GM12878 (cell line): ENCODE data around the gene TRIP4. TPM values are rescaled to one million over a fixed set of nuclear protein-coding genes. Genes with fewer than 3 reads are reported as not detected.

ENCODE experiments used
- ATF7 ChIP-seq: fragments of 450-650 bp; IDR thresholded peaks from 2 replicates; pipeline ENCODE4 v1.6.1; 2016; ENCODE audit warnings: low read depth, mild to moderate bottlenecking
- BHLHE40 ChIP-seq, 2 experiments: fragments of 450-650 bp in 1 of 2; IDR thresholded peaks; 2 replicates each; pipeline ENCODE4 v1.6.1; 2011 to 2017; ENCODE audit warnings: low read depth in 2 of 2, borderline replicate concordance in 1 of 2, improper control_type of control experiment in 1 of 2, low read length in 1 of 2, mild to moderate bottlenecking in 1 of 2
- BMI1 ChIP-seq: fragments of 450-650 bp; IDR thresholded peaks from 2 replicates; pipeline ENCODE4 v1.6.1; 2016; ENCODE audit warnings: mild to moderate bottlenecking, moderate library complexity, borderline replicate concordance
- DPF2 ChIP-seq: fragments of 450-650 bp; IDR thresholded peaks from 2 replicates; pipeline ENCODE4 v1.6.1; 2017; ENCODE audit warnings: mild to moderate bottlenecking
- EED ChIP-seq: sonication (generic); IDR thresholded peaks from 2 replicates; pipeline ENCODE4 v1.6.1; 2016; ENCODE audit warnings: antibody characterized with exemption, low read depth
- ETV6 ChIP-seq, 2 experiments: fragments of 450-650 bp in 1 of 2; IDR thresholded peaks in 1 of 2; conservative IDR thresholded peaks in 1 of 2; 2 replicates each; pipeline ENCODE4 v1.6.1; 2014; ENCODE audit warnings: antibody characterized with exemption in 1 of 2, borderline replicate concordance in 1 of 2, low read depth in 1 of 2, mild to moderate bottlenecking in 1 of 2, moderate library complexity in 1 of 2
- FOXM1 ChIP-seq: IDR thresholded peaks from 2 replicates; pipeline ENCODE4 v1.6.1; 2012; ENCODE audit warnings: low read depth, mild to moderate bottlenecking, inconsistent platforms, low read length, moderate library complexity
- HCFC1 ChIP-seq: fragments of 150-350 bp; IDR thresholded peaks from 2 replicates; pipeline ENCODE4 v1.6.1; 2014; ENCODE audit warnings: low read length
- IRF4 ChIP-seq: IDR thresholded peaks from 2 replicates; pipeline ENCODE4 v1.6.1; 2011; ENCODE audit warnings: low read depth, low read length
- MLLT1 ChIP-seq: fragments of 450-650 bp; IDR thresholded peaks from 2 replicates; pipeline ENCODE4 v1.6.1; 2016; ENCODE audit warnings: mild to moderate bottlenecking
- MTA3 ChIP-seq: IDR thresholded peaks from 2 replicates; pipeline ENCODE4 v1.6.1; 2012; ENCODE audit warnings: low read length, inconsistent platforms, borderline replicate concordance
- NBN ChIP-seq: fragments of 450-650 bp; IDR thresholded peaks from 2 replicates; pipeline ENCODE4 v1.6.1; 2016
- NFIC ChIP-seq: IDR thresholded peaks from 2 replicates; pipeline ENCODE4 v1.6.1; 2012; ENCODE audit warnings: low read depth, mild to moderate bottlenecking, inconsistent platforms, low read length, moderate library complexity
- PML ChIP-seq: IDR thresholded peaks from 2 replicates; pipeline ENCODE4 v1.6.1; 2012; ENCODE audit warnings: low read length, inconsistent platforms
- POLR2AphosphoS5 ChIP-seq: IDR thresholded peaks from 2 replicates; pipeline ENCODE4 v1.6.1; 2011; ENCODE audit warnings: mild to moderate bottlenecking, low read length, inconsistent platforms
- RAD21 ChIP-seq: IDR thresholded peaks from 2 replicates; pipeline ENCODE4 v1.6.1; 2011; ENCODE audit warnings: mild to moderate bottlenecking, low read depth, low read length, moderate library complexity; ENCODE audit not compliant: insufficient read depth
- SKIL ChIP-seq: fragments of 450-650 bp; IDR thresholded peaks from 2 replicates; pipeline ENCODE4 v1.6.1; 2017; ENCODE audit warnings: mild to moderate bottlenecking, low read depth, inconsistent platforms; ENCODE audit not compliant: poor library complexity, severe bottlenecking
- SMAD1 ChIP-seq: fragments of 450-650 bp; IDR thresholded peaks from 2 replicates; pipeline ENCODE4 v1.6.1; 2018; ENCODE audit warnings: mild to moderate bottlenecking, low read depth; ENCODE audit not compliant: partially characterized antibody
- SPI1 ChIP-seq: IDR thresholded peaks from 2 replicates; pipeline ENCODE4 v1.6.1; 2011; ENCODE audit warnings: low read depth, mild to moderate bottlenecking, low read length, moderate library complexity, borderline replicate concordance; ENCODE audit not compliant: insufficient read depth
- TBL1XR1 ChIP-seq: IDR thresholded peaks from 2 replicates; pipeline ENCODE4 v1.6.1; 2012; ENCODE audit warnings: low read depth, low read length, improper control_type of control experiment
- TCF12 ChIP-seq: IDR thresholded peaks from 2 replicates; pipeline ENCODE4 v1.6.1; 2011; ENCODE audit warnings: low read depth, mild to moderate bottlenecking, low read length
- ZNF217 ChIP-seq: fragments of 450-650 bp; IDR thresholded peaks from 2 replicates; pipeline ENCODE4 v1.6.1; 2017; ENCODE audit warnings: antibody characterized with exemption, mild to moderate bottlenecking
- polyA plus RNA-seq, 11 experiments: library from polyadenylated mRNA; depleted of rRNA in 4 of 11; unstranded in 6 of 11; stranded (reverse) in 5 of 11; fragments of >200 nt; fragmentation: Nextera tagmentation in 4 of 11; fragmentation: Illumina TruSeq in 1 of 11; extraction: Ambion mirVana in 4 of 11; extraction: Trizol in 1 of 11; gene quantifications; 1 replicate in 1 of 11; 2 replicates in 10 of 11; pipeline versions ENCODE4 v1.2.1 to v1.2.3, GENCODE V29; 2011 to 2016; ENCODE audit warnings: inconsistent platforms in 2 of 11, missing spikeins in 2 of 11, low read depth in 1 of 11
- total RNA-seq, 4 experiments: library from RNA; depleted of rRNA in 3 of 4; stranded (reverse); fragments of >200 nt in 3 of 4; fragmentation: Illumina TruSeq in 1 of 4; extraction: Trizol in 1 of 4; gene quantifications; 2 replicates each; pipeline versions ENCODE4 v1.2.1 to v1.2.3, GENCODE V29; 2013 to 2021
- TF ChIP-seq, protein P1 (sequence below): fragments of 450-650 bp; IDR thresholded peaks from 2 replicates; pipeline ENCODE4 v1.6.1; 2016; ENCODE audit warnings: mild to moderate bottlenecking

The TRIP4 gene
- total and polyA plus RNA-seq, 10 of the 15 experiments (the other 5 are each of a cell fraction or from before 2014, with no cell fraction given), result 6.4 to 24.5 (median 20.0) TPM

DNA sequence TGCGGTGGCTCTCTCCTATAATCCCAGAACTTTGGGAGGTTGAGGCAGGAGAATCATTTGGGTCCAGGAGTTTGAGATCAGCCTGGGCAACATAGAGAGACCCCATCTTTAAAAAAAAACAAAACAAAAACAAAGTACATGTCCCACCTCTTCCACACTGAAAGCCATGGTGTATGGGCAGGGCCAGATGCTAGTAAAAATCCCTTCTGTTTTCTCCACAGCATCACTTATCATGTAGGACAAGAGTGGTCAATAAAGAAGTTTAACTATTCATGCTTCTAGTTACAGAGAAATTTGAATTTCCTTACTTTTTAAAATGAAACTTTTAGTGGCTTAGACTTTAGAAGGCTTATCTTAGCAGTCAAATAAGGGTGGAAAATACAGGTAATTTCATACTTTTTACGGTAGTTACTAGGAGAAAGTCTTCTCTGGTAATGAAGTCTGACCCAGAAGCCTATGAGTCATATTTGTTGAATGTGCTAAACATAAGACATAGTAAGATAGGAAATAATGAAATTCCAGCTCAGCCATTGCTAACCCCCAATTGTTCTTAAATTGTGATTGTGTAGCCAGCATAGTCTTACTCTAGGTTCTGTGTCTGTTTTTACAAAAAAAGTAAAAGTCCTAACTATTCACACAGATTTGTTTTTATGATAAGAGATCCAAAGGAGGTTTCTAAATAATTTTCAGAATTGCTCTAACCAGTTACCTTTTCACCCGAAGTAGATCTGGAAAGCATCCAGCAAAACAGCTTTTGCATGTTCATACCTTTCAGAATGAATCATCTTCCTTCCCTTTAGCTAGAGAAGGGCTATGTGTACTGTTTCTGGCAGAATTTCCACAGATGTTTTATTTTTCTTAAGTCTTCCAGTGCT is 56.3 kb downstream of the TRIP4 start (continued):
- peak; percentile 32; the same call in 1 of the 2 replicates for TF ChIP-seq FOXM1
- TF ChIP-seq IRF4, result peak; percentile 92
- TF ChIP-seq NBN, result no peak
- TF ChIP-seq SMAD1, result peak; percentile 42
- peak; percentile 59; the same call in 1 of the 2 replicates for TF ChIP-seq EED
- TF ChIP-seq SPI1, result no peak
- TF ChIP-seq, protein P1, sequence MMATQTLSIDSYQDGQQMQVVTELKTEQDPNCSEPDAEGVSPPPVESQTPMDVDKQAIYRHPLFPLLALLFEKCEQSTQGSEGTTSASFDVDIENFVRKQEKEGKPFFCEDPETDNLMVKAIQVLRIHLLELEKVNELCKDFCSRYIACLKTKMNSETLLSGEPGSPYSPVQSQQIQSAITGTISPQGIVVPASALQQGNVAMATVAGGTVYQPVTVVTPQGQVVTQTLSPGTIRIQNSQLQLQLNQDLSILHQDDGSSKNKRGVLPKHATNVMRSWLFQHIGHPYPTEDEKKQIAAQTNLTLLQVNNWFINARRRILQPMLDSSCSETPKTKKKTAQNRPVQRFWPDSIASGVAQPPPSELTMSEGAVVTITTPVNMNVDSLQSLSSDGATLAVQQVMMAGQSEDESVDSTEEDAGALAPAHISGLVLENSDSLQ, result no peak
- 0 out of 2 replicates have a peak, but pooled peaks have one; percentile 32 for TF ChIP-seq PML
- peak in 1 of 2 experiments; percentile 86; a peak in 2 of 4 replicates for TF ChIP-seq ETV6 (conservative IDR thresholded peaks at IDR 0.05 in 1 of 2, IDR thresholded peaks at IDR 0.05 in 1 of 2; ENCODE audit: borderline replicate concordance in 1 of 2, low read depth in 1 of 2)
- TF ChIP-seq TBL1XR1, result peak; percentile 38; the same call in 1 of the 2 replicates
- TF ChIP-seq MLLT1, result no peak
- peak; percentile 81 for TF ChIP-seq SKIL
- TF ChIP-seq MTA3, result peak; percentile 28; the same call in 1 of the 2 replicates
- TF ChIP-seq RAD21, result 0 out of 2 replicates have a peak, but pooled peaks have one; percentile 20
- TF ChIP-seq ZNF217, result no peak
- TF ChIP-seq ATF7, result peak; percentile 65; the same call in 1 of the 2 replicates
- TF ChIP-seq POLR2AphosphoS5, result no peak
- TF ChIP-seq HCFC1, result no peak
- peak; percentile 53; the same call in 1 of the 2 replicates for TF ChIP-seq BMI1
- TF ChIP-seq NFIC, result peak; percentile 88
- 0 out of 2 replicates have a peak, but pooled peaks have one; percentile 41 for TF ChIP-seq TCF12
- TF ChIP-seq BHLHE40 (IDR thresholded peaks at IDR 0.05; ENCODE audit: borderline replicate concordance in 1 of 2, low read depth in 2 of 2, low read length in 1 of 2), result peak in 1 of 2 experiments; percentile 40; a peak in 1 of 4 replicates
- peak; percentile 58 for TF ChIP-seq DPF2
